Measurements from ENCODE around the gene ALDH2.
"Not testable (repeated sequence)": the region's sequence is repeated elsewhere in the genome, so short reads cannot be mapped to it uniquely, and the experiment has no call there.

ALDH2 gene

GRCh38 chr12:111785651-111786050, 18.9 kb downstream of the ALDH2 start:
- no peak for DNase-seq (ENCODE audit: low read depth in 1 of 2, low spot score in 1 of 2)

DNA sequence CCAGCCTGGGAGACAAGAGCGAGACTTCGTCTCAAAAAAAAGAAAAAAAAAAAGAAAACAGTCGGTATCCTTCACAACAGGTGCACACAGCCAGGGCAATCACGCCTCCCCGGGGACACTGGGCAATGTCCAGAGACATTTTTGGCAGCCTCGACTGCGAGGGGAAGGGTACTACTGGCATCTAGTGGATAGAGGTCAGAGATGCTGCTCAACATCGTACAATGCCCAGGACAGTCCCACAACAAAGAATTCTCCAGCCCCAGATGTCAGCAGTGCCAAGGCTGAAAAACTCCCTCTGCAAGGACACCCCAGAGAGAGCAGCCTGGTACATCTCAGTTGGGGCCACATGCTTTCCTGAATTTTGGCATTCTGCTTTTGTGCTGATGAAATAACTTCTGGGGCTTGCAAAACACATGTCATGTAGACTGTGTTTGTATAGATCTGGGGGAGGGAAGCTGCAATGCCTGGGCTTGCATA, 21.5 kb downstream of the ALDH2 start:
- no peak for DNase-seq (ENCODE audit: low read depth in 1 of 2, low spot score in 1 of 2)

- DNase-seq (ENCODE audit: low read depth in 1 of 2, low spot score in 1 of 2): no peak
Measured at GRCh38 chr12:111789779-111790178, 23.0 kb downstream of the ALDH2 start.

DNA sequence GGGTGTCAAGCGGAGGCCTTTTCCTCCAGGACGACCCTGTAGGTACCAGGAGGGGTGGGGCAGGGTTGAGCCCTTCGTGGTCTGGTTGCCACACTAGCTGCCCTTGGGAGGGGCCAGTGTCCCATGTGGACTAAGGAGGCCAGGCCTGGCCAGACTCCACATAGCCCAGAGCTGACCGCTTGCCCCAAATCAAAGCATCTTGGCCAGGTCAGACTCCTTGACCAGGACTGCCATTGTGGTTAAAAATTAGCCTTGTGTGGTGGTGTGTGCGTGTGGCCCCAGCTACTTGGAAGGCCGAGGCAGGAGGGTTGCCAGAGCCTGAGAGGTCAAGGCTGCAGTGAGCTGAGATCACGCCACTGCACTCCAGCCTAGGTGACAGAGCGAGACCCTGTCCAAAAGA, 24.8 kb downstream of the ALDH2 start:
- DNase-seq (ENCODE audit: low read depth in 1 of 2, low spot score in 1 of 2): no peak

DNA sequence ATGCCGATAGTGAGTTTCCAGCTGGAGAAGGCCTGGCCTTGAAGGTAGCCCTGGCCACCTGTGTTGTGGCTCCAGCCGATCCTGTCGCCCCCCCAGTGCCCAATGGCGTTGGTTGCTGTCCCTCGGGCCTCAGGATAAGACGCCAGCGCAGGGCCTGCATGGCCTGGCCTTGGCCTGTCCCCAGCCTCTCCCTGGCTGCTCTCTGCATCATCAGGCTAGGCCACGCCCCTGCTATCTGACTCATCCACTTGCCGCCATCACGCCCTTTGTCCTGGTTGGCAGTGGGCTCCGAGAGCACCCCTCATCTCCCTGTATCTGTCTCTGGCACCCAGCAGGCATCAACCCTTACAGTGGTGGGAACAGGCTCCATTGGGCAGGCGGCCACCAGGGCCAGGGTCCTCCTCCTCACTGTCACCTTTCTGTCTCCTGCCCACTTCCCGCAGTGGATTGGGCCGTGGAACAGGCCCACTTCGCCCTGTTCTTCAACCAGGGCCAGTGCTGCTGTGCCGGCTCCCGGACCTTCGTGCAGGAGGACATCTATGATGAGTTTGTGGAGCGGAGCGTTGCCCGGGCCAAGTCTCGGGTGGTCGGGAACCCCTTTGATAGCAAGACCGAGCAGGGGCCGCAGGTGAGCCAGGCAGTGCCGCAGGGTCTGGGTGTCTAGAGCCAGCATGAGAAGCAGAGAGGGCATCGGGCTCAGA, 25.6 kb downstream of the ALDH2 start:
- DNase-seq (ENCODE audit: low read depth in 1 of 2, low spot score in 1 of 2): no peak

DNA sequence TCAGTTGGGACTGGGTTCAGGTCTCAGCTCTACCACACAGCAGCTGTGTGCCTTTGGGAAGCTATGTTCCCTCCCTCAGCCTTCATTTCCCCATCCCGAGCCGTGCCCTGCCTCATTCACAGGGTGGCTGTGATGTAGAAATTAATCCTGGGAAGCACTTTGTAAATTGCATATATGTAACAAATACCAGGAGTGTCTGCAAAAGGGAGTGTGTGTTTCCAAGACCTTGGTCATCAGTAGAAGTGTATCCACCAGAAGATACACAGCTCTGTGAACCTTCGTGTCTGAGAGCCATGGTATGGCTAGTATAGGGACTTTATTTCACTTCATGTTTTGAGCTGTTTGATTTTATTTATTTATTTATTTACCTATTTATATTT, 26.1 kb downstream of the ALDH2 start:
- no peak for DNase-seq (ENCODE audit: low read depth in 1 of 2, low spot score in 1 of 2)

DNA sequence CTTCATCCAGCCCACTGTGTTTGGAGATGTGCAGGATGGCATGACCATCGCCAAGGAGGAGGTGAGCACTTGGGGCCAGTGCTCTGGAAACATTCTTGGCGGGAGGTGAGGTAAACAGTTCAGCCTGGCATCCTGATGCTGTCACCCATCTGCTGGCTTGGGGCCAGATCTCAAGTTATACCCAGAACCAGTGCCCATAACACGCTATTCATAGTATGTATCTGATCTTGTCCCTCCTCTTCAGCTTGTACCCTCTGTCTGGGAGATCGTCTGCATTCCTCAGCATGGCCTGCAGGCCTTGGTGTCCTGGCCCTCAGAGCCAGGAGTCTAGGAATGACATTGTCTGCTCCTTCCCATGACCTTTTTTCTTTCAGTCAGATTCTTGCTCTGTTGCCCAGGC, 31.4 kb downstream of the ALDH2 start:
- DNase-seq (ENCODE audit: low read depth in 1 of 2, low spot score in 1 of 2): no peak

- no peak for DNase-seq (ENCODE audit: low read depth in 1 of 2, low spot score in 1 of 2)
Measured at GRCh38 chr12:111799758-111800157, 33.0 kb downstream of the ALDH2 start.

DNA sequence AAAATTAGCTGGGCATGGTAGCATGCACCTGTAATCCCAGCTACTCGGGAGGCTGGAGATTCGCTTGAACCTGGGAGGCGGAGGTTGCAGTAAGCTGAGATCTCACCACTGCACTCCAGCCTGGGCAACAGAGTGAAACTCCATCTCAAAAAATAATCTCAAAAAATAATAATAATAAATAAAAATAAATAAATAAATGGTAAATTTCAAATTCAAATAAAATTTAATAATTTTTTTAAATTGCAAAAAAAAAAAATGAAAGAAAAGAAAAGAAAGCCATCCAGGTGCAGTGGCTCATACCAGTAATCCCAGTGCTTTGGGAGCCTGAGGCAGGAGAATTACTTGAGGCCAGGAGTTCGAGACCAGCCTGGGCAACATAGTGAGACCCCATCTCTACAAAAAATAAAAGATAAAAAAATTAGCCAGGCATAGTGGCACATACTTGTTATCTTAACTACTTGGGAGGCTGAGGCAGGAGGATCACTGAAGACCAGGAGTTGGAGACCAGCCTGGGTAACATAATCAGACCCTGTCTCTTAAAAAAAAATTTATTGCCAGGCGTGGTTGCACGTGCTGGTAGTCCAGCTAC, 36.4 kb downstream of the ALDH2 start:
- DNase-seq (ENCODE audit: low read depth in 1 of 2, low spot score in 1 of 2): no peak

GRCh38 chr12:111803851-111804250, 37.1 kb downstream of the ALDH2 start:
- no peak for DNase-seq (ENCODE audit: low read depth in 1 of 2, low spot score in 1 of 2)

- no peak for DNase-seq (ENCODE audit: low read depth in 1 of 2, low spot score in 1 of 2)
Measured at GRCh38 chr12:111806304-111806703, 39.6 kb downstream of the ALDH2 start.

GRCh38 chr12:111807232-111807631, 40.5 kb downstream of the ALDH2 start:
- DNase-seq (ENCODE audit: low read depth in 1 of 2, low spot score in 1 of 2): no peak

GRCh38 chr12:111812881-111813741, 46.4 kb downstream of the ALDH2 start:
- peak; percentile 20 to 32 for DNase-seq (ENCODE audit: low read depth in 1 of 2, low spot score in 1 of 2)

DNA sequence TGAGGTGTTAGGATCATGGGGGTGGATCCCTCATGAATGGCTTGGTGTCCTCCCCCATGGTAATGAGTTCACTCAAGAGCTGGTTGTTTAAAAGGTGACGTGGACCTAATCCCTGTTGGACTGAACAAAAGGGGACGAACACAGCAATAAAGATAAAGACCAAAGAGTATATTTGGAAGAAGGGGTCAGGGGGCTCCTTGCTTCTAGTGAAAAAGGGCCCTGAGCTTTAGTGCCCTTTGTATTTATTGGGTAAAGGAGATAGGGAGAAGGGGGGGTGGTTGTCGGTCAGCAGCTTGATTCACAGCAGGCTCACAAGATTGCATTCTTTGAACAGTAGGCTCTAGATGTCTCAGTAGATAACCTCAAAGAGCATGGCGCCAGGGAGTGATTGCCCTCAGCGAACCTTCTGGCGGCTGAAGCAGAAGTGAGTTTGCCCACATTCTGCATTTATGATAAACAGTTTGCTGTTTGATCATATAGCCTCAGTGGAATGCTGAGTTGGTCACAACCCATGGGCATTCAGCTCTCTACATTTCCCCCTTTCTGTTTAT, 49.4 kb downstream of the ALDH2 start:
- DNase-seq (ENCODE audit: low read depth in 1 of 2, low spot score in 1 of 2): no peak

DNA sequence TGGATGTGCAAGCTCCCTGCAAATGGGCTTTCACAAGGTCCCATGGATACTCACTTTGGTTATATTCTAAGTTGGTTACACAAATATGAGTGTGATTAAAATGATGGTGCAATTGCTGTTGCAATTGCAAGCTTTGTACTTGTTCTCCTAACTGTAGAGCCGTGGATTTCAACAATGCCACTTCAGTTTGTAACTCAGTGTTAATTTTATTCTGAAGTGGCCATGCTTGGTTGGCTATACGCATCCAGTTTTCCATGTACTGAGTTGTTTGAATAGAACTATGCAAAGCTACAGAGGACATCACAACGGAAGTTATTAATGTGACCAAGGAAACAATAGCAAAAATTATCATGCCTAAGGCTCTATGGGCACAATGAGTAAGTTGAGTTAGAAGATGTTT, 50.2 kb downstream of the ALDH2 start:
- DNase-seq (ENCODE audit: low read depth in 1 of 2, low spot score in 1 of 2): not testable (repeated sequence)

DNA sequence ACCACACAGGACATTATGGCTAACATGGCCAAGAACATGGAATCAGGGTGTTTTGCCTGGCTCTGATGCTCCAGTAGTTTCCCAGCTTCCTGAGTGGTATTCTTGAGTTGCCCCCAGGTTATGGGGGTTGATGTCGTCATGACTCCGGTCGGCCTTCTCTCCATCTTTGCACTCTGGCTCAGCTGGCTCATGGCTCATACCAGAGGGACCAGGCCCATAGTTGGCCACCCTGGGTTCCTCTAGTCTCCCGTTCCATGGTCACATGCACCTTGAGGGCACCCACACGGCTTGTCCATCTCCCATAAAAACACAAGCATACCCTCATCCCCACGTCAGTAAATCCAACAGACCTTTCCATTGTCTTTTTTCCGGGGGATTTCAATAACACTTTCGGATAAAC, 51.6 kb downstream of the ALDH2 start:
- no peak for DNase-seq (ENCODE audit: low read depth in 1 of 2, low spot score in 1 of 2)

DNA sequence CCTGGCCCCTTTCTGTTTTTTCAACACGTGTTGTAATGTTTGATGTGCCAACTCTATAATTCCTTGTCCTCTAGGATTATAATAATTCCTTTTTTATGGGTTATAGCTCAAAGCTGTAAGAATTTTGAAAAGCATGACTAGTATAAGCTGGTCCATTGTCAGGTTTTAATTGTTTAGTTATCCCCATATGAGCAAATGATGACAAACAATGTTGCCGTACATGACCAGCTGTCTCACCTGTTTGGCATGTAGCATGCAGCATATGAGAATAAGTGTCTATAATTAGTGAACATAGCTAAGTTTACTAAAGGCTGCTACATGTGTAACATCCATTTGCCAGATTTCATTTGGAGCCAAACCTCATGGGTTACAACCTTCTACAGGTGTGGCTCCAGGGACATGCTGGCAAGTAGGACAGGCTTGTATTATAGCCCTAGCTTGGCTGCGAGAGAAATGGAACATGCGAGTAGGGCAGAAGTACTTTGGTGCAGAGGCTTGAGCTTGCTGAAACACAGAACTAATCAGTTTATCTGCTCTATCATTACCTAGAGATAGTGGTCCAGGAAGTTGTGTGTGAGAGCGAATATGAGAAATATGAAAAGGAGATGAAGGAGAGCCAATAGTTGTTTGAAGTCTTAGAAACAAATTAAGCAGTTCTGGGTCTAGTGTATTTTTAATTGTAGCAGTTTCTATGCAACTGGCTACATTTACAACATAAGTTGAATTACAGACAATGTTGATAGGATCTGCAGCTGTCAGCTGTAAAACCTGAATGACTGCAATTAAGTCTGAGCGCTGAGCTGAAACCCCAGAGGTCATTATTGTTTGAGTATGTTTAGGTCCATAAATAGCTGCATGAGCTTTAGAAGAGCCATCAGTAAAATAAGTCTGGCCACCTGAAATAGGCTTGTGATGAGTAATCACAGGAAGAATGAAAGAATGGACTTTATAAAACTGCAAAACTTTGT, 52.7 kb downstream of the ALDH2 start:
- no peak for DNase-seq (ENCODE audit: low read depth in 1 of 2, low spot score in 1 of 2)

DNA sequence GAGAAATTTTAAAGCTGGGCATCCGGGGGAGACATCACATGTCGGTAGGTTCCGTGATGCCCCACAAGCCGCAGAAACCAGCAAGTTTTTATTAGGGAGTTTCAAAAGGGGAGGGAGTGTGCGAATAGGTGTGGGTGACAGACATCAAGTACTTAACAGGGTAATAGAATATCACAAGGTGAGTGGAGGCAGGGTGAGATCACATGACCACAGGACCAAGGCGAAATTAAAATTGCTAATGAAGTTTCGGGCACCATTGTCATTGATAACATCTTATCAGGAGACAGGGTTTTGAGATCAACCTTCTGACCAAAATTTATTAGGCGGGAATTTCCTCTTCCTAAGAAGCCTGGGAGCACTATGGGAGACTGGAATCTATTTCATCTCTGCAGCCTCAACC, 54.1 kb downstream of the ALDH2 start:
- not testable (repeated sequence) for DNase-seq (ENCODE audit: low read depth in 1 of 2, low spot score in 1 of 2)

DNA sequence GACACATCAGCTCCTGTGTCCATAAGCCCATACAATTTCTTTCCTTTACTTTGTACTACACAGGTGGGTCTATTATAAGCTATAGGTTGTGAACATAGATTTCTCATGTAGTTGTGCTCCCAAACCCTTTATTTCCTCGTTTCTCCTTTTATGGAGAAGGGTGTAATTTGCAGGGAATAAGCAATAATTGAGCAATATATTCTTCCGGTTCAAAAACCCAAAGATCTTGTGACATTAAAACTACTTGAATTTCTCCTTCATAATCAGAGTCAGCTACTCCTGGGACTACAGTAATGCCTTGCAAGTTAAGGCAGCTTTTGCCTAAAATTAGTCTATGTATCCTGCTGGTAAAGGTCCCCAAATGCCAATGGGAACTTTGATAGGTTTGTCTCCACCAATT, 56.2 kb downstream of the ALDH2 start:
- DNase-seq (ENCODE audit: low read depth in 1 of 2, low spot score in 1 of 2): no peak

- DNase-seq (ENCODE audit: low read depth in 1 of 2, low spot score in 1 of 2): no peak
Measured at GRCh38 chr12:111823891-111824290, 57.2 kb downstream of the ALDH2 start.

DNA sequence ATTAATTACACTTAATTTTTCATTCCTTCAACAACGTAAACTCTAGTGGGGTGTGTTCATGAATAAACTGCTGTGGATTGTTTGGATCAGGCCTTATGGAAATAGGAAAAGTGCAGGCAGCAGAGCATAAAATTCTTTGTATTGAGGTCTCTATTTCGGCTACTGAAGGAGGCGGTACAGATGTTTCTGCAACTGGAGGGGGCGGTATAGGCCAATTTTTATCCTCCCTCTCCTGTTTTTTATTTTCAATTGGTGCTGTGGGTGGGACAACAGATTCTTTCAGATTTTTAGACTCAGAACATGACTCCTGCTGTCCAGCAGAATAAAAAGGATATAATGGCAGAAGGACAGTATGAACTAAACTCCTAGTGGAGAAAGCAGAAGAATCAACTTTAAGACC, 57.6 kb downstream of the ALDH2 start:
- DNase-seq (ENCODE audit: low read depth in 1 of 2, low spot score in 1 of 2): not testable (repeated sequence)
